RPMI8226 (cell line): ENCODE measurements around the gene PIEZO2.

Source experiments
- DNase-seq: peaks from one replicate; pipeline ENCODE4 v3.0.0-alpha.2; 2015

The PIEZO2 gene

GRCh38 chr18:10838553-10838952 is 310.8 kb downstream of the PIEZO2 start:
- DNase-seq = no peak

- DNase-seq = no peak
Observed at GRCh38 chr18:10834128-10834815, 315.1 kb downstream of the PIEZO2 start.

GRCh38 chr18:10833656-10834055 is 315.7 kb downstream of the PIEZO2 start:
- no peak for DNase-seq

GRCh38 chr18:10826400-10826799 is 323.0 kb downstream of the PIEZO2 start:
- no peak for DNase-seq

GRCh38 chr18:10822456-10822855 is 326.9 kb downstream of the PIEZO2 start:
- DNase-seq = peak; percentile 24

- no peak for DNase-seq
Observed at GRCh38 chr18:10820681-10821080, 328.7 kb downstream of the PIEZO2 start.

GRCh38 chr18:10814336-10814735 is 335.0 kb downstream of the PIEZO2 start:
- DNase-seq = no peak

- no peak for DNase-seq
Observed at GRCh38 chr18:10805587-10806118, 343.7 kb downstream of the PIEZO2 start.

GRCh38 chr18:10804126-10804525 is 345.2 kb downstream of the PIEZO2 start:
- DNase-seq = peak; percentile 45

GRCh38 chr18:10798727-10799550 is 350.4 kb downstream of the PIEZO2 start:
- DNase-seq = peak; percentile 47

- DNase-seq = peak; percentile 86
Observed at GRCh38 chr18:10797896-10798295, 351.5 kb downstream of the PIEZO2 start.

- DNase-seq = no peak
Observed at GRCh38 chr18:10794771-10795170, 354.6 kb downstream of the PIEZO2 start.

GRCh38 chr18:10793730-10794370 is 355.5 kb downstream of the PIEZO2 start:
- DNase-seq = no peak

- no peak for DNase-seq
Observed at GRCh38 chr18:10792181-10792580, 357.2 kb downstream of the PIEZO2 start.

GRCh38 chr18:10791169-10791831 is 358.1 kb downstream of the PIEZO2 start:
- DNase-seq = peak; percentile 72

GRCh38 chr18:10789180-10789579 is 360.2 kb downstream of the PIEZO2 start:
- no peak for DNase-seq

GRCh38 chr18:10787293-10787901 is 362.0 kb downstream of the PIEZO2 start:
- DNase-seq = peak; percentile 94

GRCh38 chr18:10785798-10786197 is 363.6 kb downstream of the PIEZO2 start:
- DNase-seq = no peak

- DNase-seq = peak; percentile 30
Observed at GRCh38 chr18:10784596-10785202, 364.7 kb downstream of the PIEZO2 start.

GRCh38 chr18:10783941-10784340 is 365.4 kb downstream of the PIEZO2 start:
- DNase-seq = no peak

- DNase-seq = no peak
Observed at GRCh38 chr18:10776493-10776892, 372.9 kb downstream of the PIEZO2 start.

GRCh38 chr18:10775026-10775425 is 374.3 kb downstream of the PIEZO2 start:
- no peak for DNase-seq
